Nephron progenitor cell (in vitro differentiated cells): ENCODE data around the gene USP9X.
"Not testable (repeated sequence)": the region's sequence is repeated elsewhere in the genome, so short reads cannot be mapped to it uniquely, and the experiment has no call there.

Experiments
- DNase-seq: peaks from one replicate; pipeline ENCODE4 v3.0.0; 2021
- H3K27ac Mint-ChIP-seq: 2 replicates; pipeline ENCODE4 v1.8.0; 2021; ENCODE audit warnings: mild to moderate bottlenecking, moderate library complexity, mixed read lengths
- H3K27me3 Mint-ChIP-seq: 2 replicates; pipeline ENCODE4 v1.8.0; 2021; ENCODE audit warnings: mild to moderate bottlenecking, low read depth, mixed read lengths; ENCODE audit not compliant: poor library complexity
- H3K36me3 Mint-ChIP-seq: 2 replicates; pipeline ENCODE4 v1.8.0; 2021; ENCODE audit warnings: low read depth, mixed read lengths
- H3K4me1 Mint-ChIP-seq: 2 replicates; pipeline ENCODE4 v1.8.0; 2021; ENCODE audit warnings: mixed read lengths
- H3K4me3 Mint-ChIP-seq: 2 replicates; pipeline ENCODE4 v1.8.0; 2021; ENCODE audit warnings: mild to moderate bottlenecking, moderate library complexity, mixed read lengths
- H3K9me3 Mint-ChIP-seq: 2 replicates; pipeline ENCODE4 v1.8.0; 2021; ENCODE audit warnings: mild to moderate bottlenecking, moderate library complexity, mixed read lengths
- TF ChIP-seq, protein P1 (sequence below): fragments of 200-600 bp; sonication (generic); IDR thresholded peaks from 2 replicates; pipeline ENCODE4 v1.5.0; 2021; ENCODE audit warnings: antibody characterized with exemption

USP9X gene

GRCh38 chrX:41045960-41046567 lies 39.2 kb upstream of the USP9X start:
- no peak overlapping the region for H3K4me3 Mint-ChIP-seq
- no peak overlapping the region for H3K27ac Mint-ChIP-seq
- H3K9me3 Mint-ChIP-seq = peaks cover 19% of the 10 kb centered on the region
- H3K27me3 Mint-ChIP-seq = no peaks in the 10 kb centered on the region
- TF ChIP-seq, protein P1, sequence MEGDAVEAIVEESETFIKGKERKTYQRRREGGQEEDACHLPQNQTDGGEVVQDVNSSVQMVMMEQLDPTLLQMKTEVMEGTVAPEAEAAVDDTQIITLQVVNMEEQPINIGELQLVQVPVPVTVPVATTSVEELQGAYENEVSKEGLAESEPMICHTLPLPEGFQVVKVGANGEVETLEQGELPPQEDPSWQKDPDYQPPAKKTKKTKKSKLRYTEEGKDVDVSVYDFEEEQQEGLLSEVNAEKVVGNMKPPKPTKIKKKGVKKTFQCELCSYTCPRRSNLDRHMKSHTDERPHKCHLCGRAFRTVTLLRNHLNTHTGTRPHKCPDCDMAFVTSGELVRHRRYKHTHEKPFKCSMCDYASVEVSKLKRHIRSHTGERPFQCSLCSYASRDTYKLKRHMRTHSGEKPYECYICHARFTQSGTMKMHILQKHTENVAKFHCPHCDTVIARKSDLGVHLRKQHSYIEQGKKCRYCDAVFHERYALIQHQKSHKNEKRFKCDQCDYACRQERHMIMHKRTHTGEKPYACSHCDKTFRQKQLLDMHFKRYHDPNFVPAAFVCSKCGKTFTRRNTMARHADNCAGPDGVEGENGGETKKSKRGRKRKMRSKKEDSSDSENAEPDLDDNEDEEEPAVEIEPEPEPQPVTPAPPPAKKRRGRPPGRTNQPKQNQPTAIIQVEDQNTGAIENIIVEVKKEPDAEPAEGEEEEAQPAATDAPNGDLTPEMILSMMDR = no peak
- DNase-seq = no peak
- no peaks in the 10 kb centered on the region for H3K36me3 Mint-ChIP-seq
- H3K4me1 Mint-ChIP-seq = no peaks in the 10 kb centered on the region

GRCh38 chrX:41047878-41048534 lies 37.2 kb upstream of the USP9X start:
- peaks cover 13% of the 10 kb centered on the region for H3K9me3 Mint-ChIP-seq
- H3K4me3 Mint-ChIP-seq = no peak overlapping the region
- no peaks in the 10 kb centered on the region for H3K36me3 Mint-ChIP-seq
- TF ChIP-seq, protein P1 = no peak
- H3K4me1 Mint-ChIP-seq = no peaks in the 10 kb centered on the region
- H3K27me3 Mint-ChIP-seq = no peaks in the 10 kb centered on the region
- H3K27ac Mint-ChIP-seq = no peak overlapping the region
- DNase-seq = no peak

DNA sequence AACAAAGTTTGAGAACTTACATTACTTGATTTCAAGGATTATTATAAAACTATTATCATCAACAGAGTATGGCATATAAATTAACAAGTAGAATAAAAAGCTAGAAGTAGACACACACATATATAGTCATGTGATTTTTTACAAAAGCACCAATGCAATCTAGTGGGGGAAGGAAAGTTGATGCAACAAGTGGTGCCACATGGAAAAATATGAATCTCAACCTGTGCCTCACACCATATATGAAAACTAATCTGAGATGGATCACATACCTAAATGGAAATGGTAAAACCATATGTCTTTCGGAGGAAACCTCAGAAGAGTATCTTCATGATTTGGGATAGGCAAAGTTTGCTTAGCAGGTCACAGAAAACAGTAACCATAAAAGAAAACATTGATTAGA lies 34.9 kb upstream of the USP9X start:
- Mint-ChIP-seq H3K9me3 (peaks cover 13% of the 10 kb centered on the region), H3K36me3 (no peaks in the 10 kb centered on the region), H3K27me3 (no peaks in the 10 kb centered on the region), H3K4me3 (no peak overlapping the region), H3K4me1 (peaks cover under 1% of the 10 kb centered on the region), H3K27ac (no peak overlapping the region)
- no peak for DNase-seq
- TF ChIP-seq, protein P1 = no peak

- DNase-seq = no peak
- peaks cover 5% of the 10 kb centered on the region for H3K4me1 Mint-ChIP-seq
- H3K27me3 Mint-ChIP-seq = no peaks in the 10 kb centered on the region
- H3K9me3 Mint-ChIP-seq = peaks cover 14% of the 10 kb centered on the region
- TF ChIP-seq, protein P1 = no peak
- H3K36me3 Mint-ChIP-seq = no peaks in the 10 kb centered on the region
- H3K4me3 Mint-ChIP-seq = no peak overlapping the region
- no peak overlapping the region for H3K27ac Mint-ChIP-seq
Measured at GRCh38 chrX:41051288-41051687, 34.0 kb upstream of the USP9X start.

DNA sequence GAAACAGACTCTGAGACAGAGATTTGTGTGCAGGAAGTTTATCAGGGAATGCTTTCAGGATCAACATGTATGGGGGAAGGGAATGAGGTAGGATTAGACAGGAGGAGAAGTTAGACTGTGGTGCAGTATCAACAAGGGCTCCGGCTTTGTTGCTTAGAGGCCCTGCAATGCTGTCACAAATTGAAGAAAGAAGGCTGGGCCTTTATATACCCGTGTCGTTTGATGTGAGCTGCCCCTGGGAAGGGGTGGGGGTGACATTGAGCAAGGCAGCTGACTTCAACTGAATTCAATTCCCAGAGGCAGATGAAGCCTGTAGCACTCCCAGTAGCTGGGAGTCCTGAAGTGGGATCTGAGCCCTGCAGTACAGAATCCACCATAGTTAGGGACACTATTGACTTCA lies 29.5 kb upstream of the USP9X start:
- Mint-ChIP-seq H3K4me3 (no peak overlapping the region), H3K36me3 (no peaks in the 10 kb centered on the region), H3K4me1 (peaks cover 5% of the 10 kb centered on the region), H3K27me3 (no peaks in the 10 kb centered on the region), H3K27ac (no peak overlapping the region), H3K9me3 (peaks cover 10% of the 10 kb centered on the region)
- TF ChIP-seq, protein P1 = no peak
- no peak for DNase-seq

DNA sequence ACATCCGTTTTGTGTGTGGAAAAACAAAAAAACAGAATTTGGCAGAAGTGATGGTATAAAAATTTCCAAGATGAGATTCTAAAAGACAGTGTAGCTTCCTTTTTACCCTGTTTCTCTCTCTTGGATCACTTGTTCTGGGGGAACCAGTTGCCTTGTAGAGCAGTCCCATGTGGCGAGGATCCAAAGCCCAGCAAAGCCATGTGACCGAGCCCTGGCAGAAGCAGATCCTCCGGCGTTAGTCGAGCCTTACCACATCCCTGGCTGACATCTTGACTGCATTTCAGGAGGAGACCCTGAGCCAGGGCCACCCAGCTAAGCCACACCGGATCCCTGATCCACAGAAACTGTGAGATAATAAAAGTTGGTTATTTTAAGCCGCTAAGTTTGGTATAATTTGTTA lies 22.0 kb upstream of the USP9X start:
- not testable (repeated sequence) for DNase-seq, H3K4me3 Mint-ChIP-seq, H3K27ac Mint-ChIP-seq, H3K36me3 Mint-ChIP-seq, H3K27me3 Mint-ChIP-seq, H3K4me1 Mint-ChIP-seq
- peaks cover 20% of the 10 kb centered on the region for H3K9me3 Mint-ChIP-seq
